A549 treated with Hydrocortisone at 1 μM for 4 hours (cell line): ENCODE measurements around the gene SRGAP2C. TPM values are rescaled to one million over a fixed set of nuclear protein-coding genes. Genes with fewer than 3 reads are reported as not detected.

ENCODE experiments used
- total RNA-seq: library from RNA; stranded (reverse); fragments of 200-300 nt; extraction: Qiagen RNA extraction; gene quantifications from 5 replicates; pipeline ENCODE4 v1.2.3, GENCODE V29; 2022

SRGAP2C gene
- 5.9 to 8.4 TPM (median 6.2 TPM) in 5 replicates for total RNA-seq

DNA sequence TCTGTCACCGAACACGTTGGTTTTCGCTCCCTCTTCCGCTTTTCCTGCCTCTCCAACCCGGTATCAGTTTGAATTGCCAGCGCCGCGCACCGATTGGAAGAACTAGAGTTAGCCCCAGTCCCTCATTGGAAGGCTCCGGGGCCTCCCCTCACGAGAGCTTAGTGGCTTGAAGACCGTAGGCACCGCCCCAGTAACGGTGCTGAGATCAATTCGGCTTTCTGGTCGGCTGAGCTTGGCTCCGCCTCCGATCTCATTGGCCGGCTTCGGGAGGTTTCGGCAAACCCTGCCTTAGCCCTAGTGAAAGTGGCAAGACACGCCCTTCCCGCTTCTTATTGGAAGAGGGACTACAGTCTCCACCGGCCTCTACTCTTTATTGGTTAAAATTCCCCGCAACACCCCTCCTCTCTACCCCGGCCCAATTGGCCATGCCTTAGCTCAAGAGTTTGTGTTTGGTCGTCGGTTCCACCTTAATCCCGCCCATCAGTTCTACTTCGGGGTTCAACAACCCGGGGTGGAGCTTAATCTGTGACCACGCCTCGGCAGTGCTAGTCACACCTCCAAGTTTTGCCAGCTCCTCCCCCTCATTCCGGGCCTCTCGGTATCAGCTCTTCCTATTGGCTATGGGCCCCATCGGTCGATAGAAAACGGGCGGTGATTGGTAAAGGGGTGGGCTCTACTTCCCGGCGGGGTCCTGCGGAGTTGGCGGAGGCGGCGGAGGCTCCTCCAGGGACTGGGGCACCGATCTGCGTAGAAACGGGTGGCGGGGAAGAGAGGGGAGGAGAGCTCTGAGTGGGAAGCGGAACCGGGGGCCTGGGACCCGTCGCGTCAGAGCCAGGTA, at the start of gene SRGAP2C, which contains the start of gene FAM72B:
TSS of gene SRGAP2C (plus strand) at position 686 of the 838 bp plus-strand sequence. CDS start 2,472 bp downstream, outside the sequence.
TSS of gene FAM72B (minus strand) at position 51 of the 838 bp plus-strand sequence. CDS start 851 bp downstream, outside the sequence.

Other genes starting within 250 kb of the SRGAP2C start
- 5.3 to 7.3 TPM (median 6.6 TPM) in 5 replicates for gene FAM72B, start 635 bp upstream of the SRGAP2C start, total RNA-seq